Hippocampal formation (tissue), 2 donors: Measurements from ENCODE around the gene IL2RA.
A peak's percentile ranks its signal among the peaks of the same experiment; 100 is the strongest.
"Not testable (repeated sequence)": the region's sequence is repeated elsewhere in the genome, so short reads cannot be mapped to it uniquely, and the experiment has no call there.

Source experiments
- DNase-seq, 2 donors: peaks; one replicate each; lab custom pipeline; 2025; lab: John Stamatoyannopoulos, UW

Gene IL2RA

GRCh38 chr10:5983774-5984173 lies 78.4 kb downstream of the IL2RA start:
- no peak for DNase-seq

- no peak for DNase-seq
Measured at GRCh38 chr10:5981529-5981928, 80.6 kb downstream of the IL2RA start.

GRCh38 chr10:5978230-5978489 lies 84.0 kb downstream of the IL2RA start:
- DNase-seq = no peak

GRCh38 chr10:5977471-5978229 lies 84.5 kb downstream of the IL2RA start, which contains the start of gene IL15RA:
Gene IL15RA (minus strand): TSS chr10:5977543. CDS start chr10:5977492, 51 bp downstream.
- DNase-seq = peak in 1 of 2 donors; percentile 39

- DNase-seq = no peak
Measured at GRCh38 chr10:5976512-5977470, 85.4 kb downstream of the IL2RA start.

GRCh38 chr10:5975641-5976473 lies 86.3 kb downstream of the IL2RA start:
- DNase-seq = no peak

- no peak for DNase-seq
Measured at GRCh38 chr10:5973069-5973468, 89.1 kb downstream of the IL2RA start.

- DNase-seq = no peak
Measured at GRCh38 chr10:5971886-5972285, 90.3 kb downstream of the IL2RA start.

- no peak for DNase-seq
Measured at GRCh38 chr10:5971315-5971832, 90.8 kb downstream of the IL2RA start.

GRCh38 chr10:5970527-5970926 lies 91.6 kb downstream of the IL2RA start:
- DNase-seq = no peak

- no peak for DNase-seq
Measured at GRCh38 chr10:5970066-5970465, 92.1 kb downstream of the IL2RA start.

- DNase-seq = no peak
Measured at GRCh38 chr10:5968681-5969453, 93.3 kb downstream of the IL2RA start.

- DNase-seq = no peak
Measured at GRCh38 chr10:5968037-5968680, 94.0 kb downstream of the IL2RA start.

- DNase-seq = no peak
Measured at GRCh38 chr10:5965266-5965665, 96.9 kb downstream of the IL2RA start.

- DNase-seq = no peak
Measured at GRCh38 chr10:5964736-5965135, 97.4 kb downstream of the IL2RA start.

GRCh38 chr10:5963591-5963990 lies 98.6 kb downstream of the IL2RA start:
- DNase-seq = no peak

GRCh38 chr10:5963071-5963470 lies 99.1 kb downstream of the IL2RA start:
- DNase-seq = no peak

- not testable (repeated sequence) for DNase-seq
Measured at GRCh38 chr10:5962358-5962940, 99.7 kb downstream of the IL2RA start.

- no peak for DNase-seq
Measured at GRCh38 chr10:5961405-5962100, 100.6 kb downstream of the IL2RA start.

- not testable (repeated sequence) for DNase-seq
Measured at GRCh38 chr10:5960973-5961275, 101.2 kb downstream of the IL2RA start.
